GM23338 (cell line): ENCODE data around the gene DENND5B. TPM values are rescaled to one million over a fixed set of nuclear protein-coding genes. Genes with fewer than 3 reads are reported as not detected.
"Not testable (repeated sequence)": the region's sequence is repeated elsewhere in the genome, so short reads cannot be mapped to it uniquely, and the experiment has no call there.

Source experiments
- ATAC-seq: fragments of 200-7000 bp; cut with Tn5 transposase; 3 replicates; pipeline ENCODE4 v1.9.1; 2020
- DNase-seq: peaks from one replicate; pipeline ENCODE4 v3.0.0-alpha.2; 2015; ENCODE audit warnings: low spot score
- H2AFZ ChIP-seq: fragments of 200-600 bp; sonication (generic); 2 replicates; pipeline ENCODE4 v1.8.0; 2016; ENCODE audit warnings: antibody characterized with exemption, mild to moderate bottlenecking, moderate library complexity
- H3F3A ChIP-seq: fragments of 200-600 bp; sonication (generic); replicated peaks from 2 replicates; pipeline ENCODE4 v1.8.0; 2017; ENCODE audit warnings: antibody characterized with exemption, mixed run types, low read depth
- H3K27ac ChIP-seq: fragments of 200-600 bp; sonication (generic); 2 replicates; pipeline ENCODE4 v1.6.1; 2016; ENCODE audit warnings: low read depth
- H3K27me3 ChIP-seq: fragments of 200-600 bp; sonication (generic); 2 replicates; pipeline ENCODE4 v1.8.0; 2016; ENCODE audit warnings: mild to moderate bottlenecking, mixed run types, moderate library complexity; ENCODE audit not compliant: insufficient read depth
- H3K36me3 ChIP-seq: fragments of 200-600 bp; sonication (generic); 2 replicates; pipeline ENCODE4 v1.8.0; 2016; ENCODE audit warnings: mild to moderate bottlenecking; ENCODE audit not compliant: insufficient read depth
- H3K4me1 ChIP-seq: fragments of 200-600 bp; sonication (generic); 2 replicates; pipeline ENCODE4 v1.8.0; 2016; ENCODE audit warnings: mild to moderate bottlenecking, moderate library complexity; ENCODE audit not compliant: insufficient read depth
- H3K4me2 ChIP-seq: fragments of 200-600 bp; sonication (generic); 2 replicates; pipeline ENCODE4 v1.7.1; 2017; ENCODE audit warnings: mixed run types
- H3K4me3 ChIP-seq: fragments of 200-600 bp; sonication (generic); 2 replicates; pipeline ENCODE4 v1.6.1; 2016; ENCODE audit warnings: mixed run types
- H3K79me2 ChIP-seq: fragments of 200-600 bp; sonication (generic); replicated peaks from 2 replicates; pipeline ENCODE4 v1.8.0; 2017; ENCODE audit warnings: mild to moderate bottlenecking; ENCODE audit not compliant: insufficient read depth
- H3K9me2 ChIP-seq: fragments of 200-600 bp; sonication (generic); 2 replicates; pipeline ENCODE4 v1.8.0; 2017; ENCODE audit not compliant: insufficient read depth
- H4K20me1 ChIP-seq: fragments of 200-600 bp; sonication (generic); replicated peaks from 2 replicates; pipeline ENCODE4 v1.8.0; 2017; ENCODE audit warnings: mild to moderate bottlenecking; ENCODE audit not compliant: insufficient read depth
- H3K27ac Mint-ChIP-seq: 2 replicates; pipeline ENCODE4 v1.8.0; 2020; ENCODE audit warnings: inconsistent platforms, mild to moderate bottlenecking, moderate library complexity, mixed read lengths
- H3K27me3 Mint-ChIP-seq: 3 replicates; pipeline ENCODE4 v1.8.0; 2022; ENCODE audit warnings: low read depth, mild to moderate bottlenecking, moderate library complexity, mixed read lengths, inconsistent platforms; ENCODE audit not compliant: insufficient read depth, poor library complexity
- H3K36me3 Mint-ChIP-seq: 3 replicates; pipeline ENCODE4 v1.8.0; 2021; ENCODE audit warnings: low read depth, mild to moderate bottlenecking, inconsistent platforms, moderate library complexity, mixed read lengths
- H3K4me1 Mint-ChIP-seq: 3 replicates; pipeline ENCODE4 v1.8.0; 2020; ENCODE audit warnings: mild to moderate bottlenecking, inconsistent platforms, mixed read lengths
- H3K4me3 Mint-ChIP-seq: 3 replicates; pipeline ENCODE4 v1.8.0; 2021; ENCODE audit warnings: moderate library complexity, mild to moderate bottlenecking, inconsistent platforms, mixed read lengths
- H3K9me3 Mint-ChIP-seq: 3 replicates; pipeline ENCODE4 v1.8.0; 2020; ENCODE audit warnings: moderate library complexity, mild to moderate bottlenecking, inconsistent platforms, mixed read lengths
- CREB1 ChIP-seq: fragments of 250-450 bp; sonication (Bioruptor Pico); IDR thresholded peaks from 2 replicates; pipeline ENCODE4 v1.5.0; 2020; ENCODE audit warnings: low read depth, mild to moderate bottlenecking, moderate library complexity
- ETS1 ChIP-seq: IDR thresholded peaks from 2 replicates; pipeline ENCODE4 v1.6.1; 2016; ENCODE audit warnings: antibody characterized with exemption
- EZH2 ChIP-seq: fragments of 200-600 bp; sonication (generic); IDR thresholded peaks from one replicate; pipeline ENCODE4 v1.8.0; 2017; ENCODE audit warnings: antibody characterized with exemption, mild to moderate bottlenecking, low read depth; ENCODE audit not compliant: unreplicated experiment
- EZH2phosphoT487 ChIP-seq: fragments of 200-600 bp; sonication (generic); IDR thresholded peaks from one replicate; pipeline ENCODE4 v1.8.1; 2018; ENCODE audit warnings: antibody characterized with exemption; ENCODE audit not compliant: unreplicated experiment
- JUNB ChIP-seq: IDR thresholded peaks from one replicate; pipeline ENCODE4 v1.6.1; 2016; ENCODE audit warnings: antibody characterized with exemption; ENCODE audit not compliant: unreplicated experiment
- NANOG ChIP-seq: IDR thresholded peaks from 2 replicates; pipeline ENCODE4 v1.6.1; 2016; ENCODE audit warnings: antibody characterized with exemption, borderline replicate concordance
- POLR2AphosphoS5 ChIP-seq: IDR thresholded peaks from 2 replicates; pipeline ENCODE4 v1.6.1; 2016; ENCODE audit warnings: antibody characterized with exemption, low read depth
- ZNF114 ChIP-seq: fragments of 250-450 bp; sonication (Bioruptor Pico); IDR thresholded peaks from 2 replicates; pipeline ENCODE4 v1.5.0; 2020; ENCODE audit warnings: mild to moderate bottlenecking, moderate library complexity
- ZNF331 ChIP-seq: fragments of 250-450 bp; sonication (Bioruptor Pico); IDR thresholded peaks from 2 replicates; pipeline ENCODE4 v1.5.0; 2020; ENCODE audit warnings: low read depth, mild to moderate bottlenecking, moderate library complexity
- polyA plus RNA-seq: library from polyadenylated mRNA; unstranded; fragments of >200 nt; fragmentation: Nextera tagmentation; extraction: Ambion mirVana; gene quantifications from 2 replicates; pipeline ENCODE4 v1.2.1, GENCODE V29; 2016
- total RNA-seq: library from RNA; depleted of rRNA; stranded (reverse); fragments of >200 nt; shearing (Covaris generic); gene quantifications from 2 replicates; pipeline ENCODE4 v1.2.3, GENCODE V29; 2014
- TF ChIP-seq, protein P1 (sequence below), 2 experiments: fragments of 200-600 bp in 1 of 2; sonication (generic) in 1 of 2; conservative IDR thresholded peaks; 2 replicates each; pipeline versions ENCODE4 v1.5.1 to v1.6.1; 2016 to 2017; ENCODE audit warnings: antibody characterized with exemption in 2 of 2, low read depth in 2 of 2, mild to moderate bottlenecking in 2 of 2, moderate library complexity in 1 of 2
- TF ChIP-seq, protein P2 (sequence below): fragments of 250-450 bp; sonication (Bioruptor Pico); IDR thresholded peaks from 2 replicates; pipeline ENCODE4 v1.5.0; 2020; ENCODE audit warnings: mild to moderate bottlenecking, moderate library complexity

Gene DENND5B
- total and polyA plus RNA-seq, 2 experiments from 2014 or later = 6.5 to 17.2 TPM

- H3F3A ChIP-seq, H3K4me3 ChIP-seq, ATAC-seq, H3K36me3 Mint-ChIP-seq, H4K20me1 ChIP-seq, H2AFZ ChIP-seq, H3K27me3 Mint-ChIP-seq, H3K27me3 ChIP-seq, H3K4me3 Mint-ChIP-seq, H3K4me2 ChIP-seq, H3K9me2 ChIP-seq, H3K27ac ChIP-seq, DNase-seq, H3K9me3 Mint-ChIP-seq, H3K27ac Mint-ChIP-seq, H3K36me3 ChIP-seq: not testable (repeated sequence)
- H3K4me1 ChIP-seq = peaks cover 17% of the 10 kb centered on the region; the same call in 1 of the 2 replicates
- H3K79me2 ChIP-seq = peaks cover 30% of the 10 kb centered on the region
- peaks cover 20% of the 10 kb centered on the region; the same call in 2 of the 3 replicates for H3K4me1 Mint-ChIP-seq
Measured at GRCh38 chr12:31574367-31574766, 16.6 kb downstream of the DENND5B start.

DNA sequence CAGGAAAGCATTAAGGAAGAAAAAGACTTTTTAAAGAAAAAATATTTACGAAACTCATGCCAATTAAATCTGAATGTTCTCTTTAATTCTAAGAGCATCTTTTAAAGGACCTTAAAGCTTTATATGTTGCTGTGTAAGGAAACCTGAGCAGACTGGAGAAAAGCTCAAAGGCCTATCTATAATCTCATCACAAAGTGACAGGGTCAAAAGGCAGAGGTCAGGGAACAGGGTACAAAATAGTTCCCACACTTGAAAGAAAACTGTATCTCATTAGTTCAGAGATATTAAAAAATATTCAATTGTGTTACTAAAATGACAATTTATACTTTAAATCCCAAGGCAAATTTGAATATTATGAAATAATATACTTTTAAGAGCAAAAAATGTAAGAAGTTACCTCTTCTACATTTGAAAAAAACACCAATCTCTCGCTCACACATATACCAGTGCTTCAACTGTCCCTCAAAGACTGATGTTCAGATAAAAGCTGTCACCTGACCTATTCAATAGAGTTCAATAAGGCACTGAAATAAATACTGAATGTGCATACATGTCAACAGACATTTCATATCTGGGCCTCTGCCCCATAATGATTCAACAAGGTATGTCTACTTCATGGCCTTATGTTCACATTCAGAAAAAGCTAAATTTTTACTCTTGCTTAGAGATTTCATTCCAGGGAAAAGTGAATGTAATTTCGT, 17.9 kb downstream of the DENND5B start:
- H3F3A ChIP-seq = no peaks in the 10 kb centered on the region
- no peak overlapping the region for H2AFZ ChIP-seq
- Mint-ChIP-seq H3K9me3 (no peaks in the 10 kb centered on the region), H3K4me1 (peaks cover 26% of the 10 kb centered on the region; the same call in 2 of the 3 replicates), H3K4me3 (no peak overlapping the region), H3K27ac (no peak overlapping the region), H3K27me3 (peaks cover 7% of the 10 kb centered on the region), H3K36me3 (no peaks in the 10 kb centered on the region)
- peak overlapping the region; percentile 82 for H3K27ac ChIP-seq
- no peaks in the 10 kb centered on the region for H3K27me3 ChIP-seq
- no peak overlapping the region for H3K4me3 ChIP-seq
- H3K4me1 ChIP-seq = peaks cover 21% of the 10 kb centered on the region; the same call in 1 of the 2 replicates
- no peaks in the 10 kb centered on the region for H3K36me3 ChIP-seq
- peaks cover 35% of the 10 kb centered on the region for H3K79me2 ChIP-seq
- no peaks in the 10 kb centered on the region for H4K20me1 ChIP-seq
- ATAC-seq (no peak), DNase-seq (no peak)
- H3K9me2 ChIP-seq = no peaks in the 10 kb centered on the region
- H3K4me2 ChIP-seq = no peak overlapping the region
- TF ChIP-seq NANOG (no peak), CREB1 (no peak), EZH2 (no peak), ETS1 (no peak), POLR2AphosphoS5 (no peak), ZNF114 (no peak), EZH2phosphoT487 (no peak), ZNF331 (CRISPR knock-in tag) (no peak), JUNB (no peak)
- TF ChIP-seq, protein P1, sequence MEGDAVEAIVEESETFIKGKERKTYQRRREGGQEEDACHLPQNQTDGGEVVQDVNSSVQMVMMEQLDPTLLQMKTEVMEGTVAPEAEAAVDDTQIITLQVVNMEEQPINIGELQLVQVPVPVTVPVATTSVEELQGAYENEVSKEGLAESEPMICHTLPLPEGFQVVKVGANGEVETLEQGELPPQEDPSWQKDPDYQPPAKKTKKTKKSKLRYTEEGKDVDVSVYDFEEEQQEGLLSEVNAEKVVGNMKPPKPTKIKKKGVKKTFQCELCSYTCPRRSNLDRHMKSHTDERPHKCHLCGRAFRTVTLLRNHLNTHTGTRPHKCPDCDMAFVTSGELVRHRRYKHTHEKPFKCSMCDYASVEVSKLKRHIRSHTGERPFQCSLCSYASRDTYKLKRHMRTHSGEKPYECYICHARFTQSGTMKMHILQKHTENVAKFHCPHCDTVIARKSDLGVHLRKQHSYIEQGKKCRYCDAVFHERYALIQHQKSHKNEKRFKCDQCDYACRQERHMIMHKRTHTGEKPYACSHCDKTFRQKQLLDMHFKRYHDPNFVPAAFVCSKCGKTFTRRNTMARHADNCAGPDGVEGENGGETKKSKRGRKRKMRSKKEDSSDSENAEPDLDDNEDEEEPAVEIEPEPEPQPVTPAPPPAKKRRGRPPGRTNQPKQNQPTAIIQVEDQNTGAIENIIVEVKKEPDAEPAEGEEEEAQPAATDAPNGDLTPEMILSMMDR (conservative IDR thresholded peaks at IDR 0.05; ENCODE audit: low read depth in 2 of 2) = no peak
- TF ChIP-seq, protein P2, sequence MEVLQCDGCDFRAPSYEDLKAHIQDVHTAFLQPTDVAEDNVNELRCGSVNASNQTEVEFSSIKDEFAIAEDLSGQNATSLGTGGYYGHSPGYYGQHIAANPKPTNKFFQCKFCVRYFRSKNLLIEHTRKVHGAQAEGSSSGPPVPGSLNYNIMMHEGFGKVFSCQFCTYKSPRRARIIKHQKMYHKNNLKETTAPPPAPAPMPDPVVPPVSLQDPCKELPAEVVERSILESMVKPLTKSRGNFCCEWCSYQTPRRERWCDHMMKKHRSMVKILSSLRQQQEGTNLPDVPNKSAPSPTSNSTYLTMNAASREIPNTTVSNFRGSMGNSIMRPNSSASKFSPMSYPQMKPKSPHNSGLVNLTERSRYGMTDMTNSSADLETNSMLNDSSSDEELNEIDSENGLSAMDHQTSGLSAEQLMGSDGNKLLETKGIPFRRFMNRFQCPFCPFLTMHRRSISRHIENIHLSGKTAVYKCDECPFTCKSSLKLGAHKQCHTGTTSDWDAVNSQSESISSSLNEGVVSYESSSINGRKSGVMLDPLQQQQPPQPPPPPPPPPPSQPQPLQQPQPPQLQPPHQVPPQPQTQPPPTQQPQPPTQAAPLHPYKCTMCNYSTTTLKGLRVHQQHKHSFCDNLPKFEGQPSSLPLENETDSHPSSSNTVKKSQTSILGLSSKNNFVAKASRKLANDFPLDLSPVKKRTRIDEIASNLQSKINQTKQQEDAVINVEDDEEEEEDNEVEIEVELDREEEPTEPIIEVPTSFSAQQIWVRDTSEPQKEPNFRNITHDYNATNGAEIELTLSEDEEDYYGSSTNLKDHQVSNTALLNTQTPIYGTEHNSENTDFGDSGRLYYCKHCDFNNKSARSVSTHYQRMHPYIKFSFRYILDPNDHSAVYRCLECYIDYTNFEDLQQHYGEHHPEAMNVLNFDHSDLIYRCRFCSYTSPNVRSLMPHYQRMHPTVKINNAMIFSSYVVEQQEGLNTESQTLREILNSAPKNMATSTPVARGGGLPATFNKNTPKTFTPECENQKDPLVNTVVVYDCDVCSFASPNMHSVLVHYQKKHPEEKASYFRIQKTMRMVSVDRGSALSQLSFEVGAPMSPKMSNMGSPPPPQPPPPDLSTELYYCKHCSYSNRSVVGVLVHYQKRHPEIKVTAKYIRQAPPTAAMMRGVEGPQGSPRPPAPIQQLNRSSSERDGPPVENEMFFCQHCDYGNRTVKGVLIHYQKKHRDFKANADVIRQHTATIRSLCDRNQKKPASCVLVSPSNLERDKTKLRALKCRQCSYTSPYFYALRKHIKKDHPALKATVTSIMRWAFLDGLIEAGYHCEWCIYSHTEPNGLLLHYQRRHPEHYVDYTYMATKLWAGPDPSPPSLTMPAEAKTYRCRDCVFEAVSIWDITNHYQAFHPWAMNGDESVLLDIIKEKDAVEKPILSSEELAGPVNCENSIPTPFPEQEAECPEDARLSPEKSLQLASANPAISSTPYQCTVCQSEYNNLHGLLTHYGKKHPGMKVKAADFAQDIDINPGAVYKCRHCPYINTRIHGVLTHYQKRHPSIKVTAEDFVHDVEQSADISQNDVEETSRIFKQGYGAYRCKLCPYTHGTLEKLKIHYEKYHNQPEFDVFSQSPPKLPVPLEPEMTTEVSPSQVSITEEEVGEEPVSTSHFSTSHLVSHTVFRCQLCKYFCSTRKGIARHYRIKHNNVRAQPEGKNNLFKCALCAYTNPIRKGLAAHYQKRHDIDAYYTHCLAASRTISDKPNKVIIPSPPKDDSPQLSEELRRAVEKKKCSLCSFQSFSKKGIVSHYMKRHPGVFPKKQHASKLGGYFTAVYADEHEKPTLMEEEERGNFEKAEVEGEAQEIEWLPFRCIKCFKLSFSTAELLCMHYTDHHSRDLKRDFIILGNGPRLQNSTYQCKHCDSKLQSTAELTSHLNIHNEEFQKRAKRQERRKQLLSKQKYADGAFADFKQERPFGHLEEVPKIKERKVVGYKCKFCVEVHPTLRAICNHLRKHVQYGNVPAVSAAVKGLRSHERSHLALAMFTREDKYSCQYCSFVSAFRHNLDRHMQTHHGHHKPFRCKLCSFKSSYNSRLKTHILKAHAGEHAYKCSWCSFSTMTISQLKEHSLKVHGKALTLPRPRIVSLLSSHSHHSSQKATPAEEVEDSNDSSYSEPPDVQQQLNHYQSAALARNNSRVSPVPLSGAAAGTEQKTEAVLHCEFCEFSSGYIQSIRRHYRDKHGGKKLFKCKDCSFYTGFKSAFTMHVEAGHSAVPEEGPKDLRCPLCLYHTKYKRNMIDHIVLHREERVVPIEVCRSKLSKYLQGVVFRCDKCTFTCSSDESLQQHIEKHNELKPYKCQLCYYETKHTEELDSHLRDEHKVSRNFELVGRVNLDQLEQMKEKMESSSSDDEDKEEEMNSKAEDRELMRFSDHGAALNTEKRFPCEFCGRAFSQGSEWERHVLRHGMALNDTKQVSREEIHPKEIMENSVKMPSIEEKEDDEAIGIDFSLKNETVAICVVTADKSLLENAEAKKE (CRISPR knock-in tag) = no peak
